GM21786 (cell line): ENCODE measurements around the gene CELF1.

Experiments used
- ATAC-seq: cut with Tn5 transposase; IDR thresholded peaks from one replicate; pipeline ENCODE4 v1.9.1; 2021; ENCODE audit not compliant: unreplicated experiment

Gene CELF1

GRCh38 chr11:47426062-47426956, 126.6 kb downstream of the CELF1 start, which contains the start of gene PSMC3:
PSMC3 (minus strand) TSS chr11:47426439; CDS start chr11:47426279, 160 bp downstream.
- peak; percentile 91 for ATAC-seq

- no peak for ATAC-seq
Measured at GRCh38 chr11:47425611-47426010, 127.3 kb downstream of the CELF1 start.

- no peak for ATAC-seq
Measured at GRCh38 chr11:47418454-47419259, 134.3 kb downstream of the CELF1 start.

GRCh38 chr11:47417712-47418111, 135.2 kb downstream of the CELF1 start:
- ATAC-seq: no peak

GRCh38 chr11:47415949-47416472, 136.9 kb downstream of the CELF1 start:
- ATAC-seq: no peak
